Activated naive CD4-positive, alpha-beta T cell treated with anti-CD3 and anti-CD28 coated beads, Interleukin-2, amount 10 ng/mL, durations not matched to agents 5 hours and 36 hours (primary cell): ENCODE measurements around the gene MLANA. TPM values are rescaled to one million over a fixed set of nuclear protein-coding genes. Genes with fewer than 3 reads are reported as not detected.

Source experiments
- total RNA-seq, 2 experiments: library from RNA; stranded (reverse); gene quantifications; one replicate each; pipeline ENCODE4 v1.2.3, GENCODE V29; 2021

The MLANA gene
- total RNA-seq: not detected

GRCh38 chr9:5890641-5891040 is at the start of gene MLANA:
Gene MLANA, plus strand, starts transcription at chr9:5890889. Its CDS starts 1,586 bp downstream, at chr9:5892475.

Other genes starting within 250 kb of the MLANA start
- gene ERMP1, start 57.8 kb upstream of the MLANA start, total RNA-seq: 10 to 100 TPM; 31.7 to 32.6 TPM
- gene RANBP6, start 124.7 kb downstream of the MLANA start, total RNA-seq: 10 to 100 TPM; 22.2 to 23.1 TPM